Measurements from ENCODE around the gene MRM1.

Gene MRM1, protein sequence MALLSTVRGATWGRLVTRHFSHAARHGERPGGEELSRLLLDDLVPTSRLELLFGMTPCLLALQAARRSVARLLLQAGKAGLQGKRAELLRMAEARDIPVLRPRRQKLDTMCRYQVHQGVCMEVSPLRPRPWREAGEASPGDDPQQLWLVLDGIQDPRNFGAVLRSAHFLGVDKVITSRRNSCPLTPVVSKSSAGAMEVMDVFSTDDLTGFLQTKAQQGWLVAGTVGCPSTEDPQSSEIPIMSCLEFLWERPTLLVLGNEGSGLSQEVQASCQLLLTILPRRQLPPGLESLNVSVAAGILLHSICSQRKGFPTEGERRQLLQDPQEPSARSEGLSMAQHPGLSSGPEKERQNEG

DNA sequence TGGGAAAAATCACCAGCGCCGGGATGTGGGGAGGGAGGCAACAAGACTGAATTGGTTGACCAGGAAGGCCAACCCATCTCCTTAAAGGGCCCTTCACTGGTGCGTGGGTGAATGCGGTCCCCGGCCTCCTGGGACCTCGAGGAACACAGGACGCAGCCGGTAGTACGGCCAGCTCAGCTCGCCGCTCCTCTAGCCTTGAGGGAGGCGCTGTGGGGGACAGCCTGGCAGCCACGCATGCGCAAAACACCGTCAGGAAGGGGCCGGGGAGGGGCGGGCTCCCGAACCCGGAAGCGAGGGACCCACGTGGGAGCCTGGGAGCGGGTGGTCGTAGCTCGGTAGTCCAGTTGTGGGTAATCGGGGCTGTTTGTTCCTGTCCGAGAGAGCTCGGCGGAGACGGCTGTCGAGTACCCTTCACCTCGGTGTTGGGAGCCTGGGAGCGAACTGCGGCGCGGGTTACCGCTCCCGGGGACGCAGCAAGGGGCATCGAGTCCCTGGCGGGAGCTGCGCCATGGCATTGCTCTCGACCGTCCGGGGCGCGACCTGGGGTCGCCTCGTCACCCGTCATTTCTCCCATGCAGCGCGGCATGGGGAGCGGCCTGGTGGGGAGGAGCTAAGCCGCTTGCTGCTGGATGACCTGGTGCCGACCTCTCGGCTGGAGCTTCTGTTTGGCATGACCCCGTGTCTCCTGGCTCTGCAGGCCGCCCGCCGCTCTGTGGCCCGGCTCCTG, at the start of gene MRM1:
MRM1 (plus strand) TSS at position 281 of the 727 bp plus-strand sequence; CDS start at position 509, 228 bp downstream.
- peak; percentile 75 for DNase-seq (ENCODE audit: low read depth)

DNA sequence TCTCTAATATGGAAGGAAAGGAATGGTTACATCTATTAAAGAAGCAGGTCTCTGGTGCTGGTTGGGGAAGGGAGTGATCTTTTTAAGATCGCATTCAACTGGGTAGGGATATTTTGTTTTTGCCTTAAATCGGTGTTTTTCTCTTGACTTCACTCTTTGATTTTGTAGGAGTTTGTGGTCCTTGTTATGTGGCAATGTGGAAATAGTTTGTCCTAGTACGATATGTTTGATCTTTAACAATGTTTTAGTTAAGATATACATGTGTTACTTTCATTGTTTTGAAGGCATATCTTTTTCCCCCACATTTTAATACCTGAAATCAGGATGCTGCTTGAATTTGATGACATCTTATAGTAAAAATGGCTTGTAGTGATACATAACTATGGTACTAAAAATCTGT, 47.9 kb upstream of the MRM1 start:
- no peak for DNase-seq (ENCODE audit: low read depth)

DNA sequence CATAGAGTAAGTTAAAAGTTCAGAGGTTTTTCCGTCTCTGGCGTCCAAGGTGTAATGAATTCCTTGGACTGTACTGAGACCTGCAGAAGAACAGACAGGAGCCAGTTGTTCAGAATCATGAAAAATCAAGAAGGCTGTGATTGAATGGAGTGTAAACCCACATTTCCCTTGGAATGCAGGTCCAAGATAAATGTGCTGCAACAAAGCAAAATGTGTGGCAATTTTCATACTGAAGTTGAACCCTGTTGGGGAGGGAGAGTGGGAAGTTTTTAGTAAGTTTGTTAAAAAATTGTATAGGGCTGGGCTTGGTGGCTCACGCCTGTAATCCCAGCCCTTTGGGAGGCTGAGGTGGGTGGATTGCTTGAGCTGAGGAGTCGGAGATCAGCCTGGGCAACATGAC, 35.3 kb upstream of the MRM1 start:
- DNase-seq (ENCODE audit: low read depth): no peak

DNA sequence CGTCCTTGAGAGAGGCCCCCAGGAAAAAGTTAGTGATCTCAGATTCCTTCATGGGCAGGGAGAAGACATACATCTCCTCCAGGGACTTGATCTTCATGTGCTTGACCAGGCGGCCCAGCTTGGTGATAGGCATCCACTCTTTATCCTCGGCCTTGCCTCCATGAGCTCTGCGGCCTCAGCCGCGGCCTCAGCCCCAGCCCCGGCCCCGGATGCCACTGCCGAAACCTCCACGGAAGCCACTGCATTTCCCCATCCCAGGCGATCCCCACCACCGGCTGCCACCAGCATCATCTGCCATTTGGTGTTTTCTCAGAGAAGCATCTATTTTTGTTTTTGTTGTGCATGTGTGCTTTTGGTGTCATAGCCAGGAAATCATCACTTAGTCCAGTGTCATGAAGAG, 26.4 kb upstream of the MRM1 start:
- no peak for DNase-seq (ENCODE audit: low read depth)

DNA sequence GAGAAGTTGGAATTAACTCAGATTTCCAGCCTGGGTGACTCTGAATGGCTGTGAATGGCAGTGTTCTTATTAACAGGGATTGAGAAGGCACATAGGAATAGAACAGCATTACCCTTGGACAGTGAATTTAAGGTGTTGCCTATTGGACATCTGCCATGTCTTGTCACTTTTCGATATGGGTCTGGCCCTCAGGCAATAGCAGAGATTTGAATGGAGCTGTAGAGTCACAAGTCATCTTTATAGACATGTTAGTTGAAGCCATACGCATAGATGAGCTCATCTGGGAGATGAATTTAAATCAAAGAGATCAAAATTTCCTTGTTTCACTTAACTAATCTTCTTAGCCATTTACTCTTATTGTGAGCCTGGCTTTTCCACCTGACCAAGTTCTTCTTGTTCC, 24.6 kb upstream of the MRM1 start:
- DNase-seq (ENCODE audit: low read depth): no peak

DNA sequence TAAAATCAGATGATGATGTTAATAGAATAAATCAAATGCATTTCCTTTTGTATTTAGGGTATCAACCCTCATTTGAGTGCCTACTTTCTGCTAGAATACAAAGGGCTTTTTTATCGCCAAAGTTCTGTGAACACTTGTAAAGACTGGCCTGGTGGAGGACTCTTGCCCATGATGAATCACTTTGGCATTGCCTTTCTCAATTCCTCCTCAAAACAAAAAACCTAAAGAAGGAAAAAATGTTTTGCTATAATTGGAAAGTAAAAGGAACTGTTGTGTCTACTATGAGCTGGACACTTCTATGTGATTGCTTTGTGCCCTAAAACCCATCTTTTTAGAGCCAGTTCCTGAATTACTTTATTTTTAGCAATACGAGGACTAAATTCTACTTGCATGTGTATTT, 22.7 kb upstream of the MRM1 start:
- DNase-seq (ENCODE audit: low read depth): no peak

DNA sequence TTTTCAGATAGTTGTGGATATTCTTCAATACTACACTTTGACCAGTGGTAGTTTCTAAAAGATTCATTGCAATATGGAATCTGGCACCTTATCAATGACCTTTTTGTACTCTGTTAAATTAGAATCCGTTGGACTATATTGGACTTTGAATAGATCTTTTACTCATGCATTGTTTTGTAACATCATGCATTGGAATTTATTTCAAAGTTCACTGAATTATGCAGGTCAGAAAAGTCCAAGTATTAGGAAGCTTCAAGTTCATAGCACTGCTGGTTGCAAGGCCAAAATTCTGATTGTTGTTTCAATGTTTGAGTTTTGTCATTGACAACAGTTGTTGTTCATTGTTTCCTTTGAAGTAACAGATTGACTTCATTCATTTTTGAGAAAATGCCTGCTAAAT, 17.6 kb upstream of the MRM1 start:
- no peak for DNase-seq (ENCODE audit: low read depth)

DNA sequence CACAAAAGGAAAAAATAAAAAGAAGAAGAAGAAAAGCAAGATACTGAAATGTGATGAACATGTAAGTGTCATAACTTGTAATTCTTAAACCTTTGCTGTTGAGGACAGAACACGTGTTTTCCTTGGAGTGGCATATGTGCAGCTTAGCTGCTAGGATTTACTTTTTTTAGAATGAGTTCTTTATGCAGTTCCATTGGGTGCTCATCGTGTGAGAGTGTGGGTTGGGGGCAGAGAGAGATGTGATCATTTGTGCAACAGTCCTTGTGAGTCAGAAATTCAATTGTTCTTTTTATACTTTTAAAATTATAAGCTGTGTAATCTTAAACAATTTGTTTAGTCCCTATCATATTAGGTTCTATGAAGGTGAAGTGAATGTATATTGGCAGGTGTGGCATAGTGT, 15.2 kb upstream of the MRM1 start:
- no peak for DNase-seq (ENCODE audit: low read depth)

DNA sequence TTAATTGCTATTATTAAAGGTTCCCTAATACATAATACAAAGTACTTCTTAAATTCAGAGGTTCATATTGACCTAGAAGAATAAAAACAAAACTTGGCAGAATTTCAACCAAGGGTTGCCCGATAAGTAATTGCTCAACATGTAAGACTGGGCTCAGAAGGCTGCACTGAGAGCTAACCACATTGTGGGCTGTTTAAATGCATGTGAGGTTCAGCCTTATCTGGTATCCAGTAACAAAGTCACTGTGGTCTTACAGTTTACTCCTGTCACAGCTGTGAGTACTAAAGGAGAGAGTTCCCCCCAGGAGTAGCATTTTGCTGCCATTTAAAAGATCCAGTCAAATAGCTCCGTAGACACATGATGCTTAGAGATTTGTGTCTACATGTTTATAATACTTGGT, 11.3 kb upstream of the MRM1 start:
- DNase-seq (ENCODE audit: low read depth): no peak

DNA sequence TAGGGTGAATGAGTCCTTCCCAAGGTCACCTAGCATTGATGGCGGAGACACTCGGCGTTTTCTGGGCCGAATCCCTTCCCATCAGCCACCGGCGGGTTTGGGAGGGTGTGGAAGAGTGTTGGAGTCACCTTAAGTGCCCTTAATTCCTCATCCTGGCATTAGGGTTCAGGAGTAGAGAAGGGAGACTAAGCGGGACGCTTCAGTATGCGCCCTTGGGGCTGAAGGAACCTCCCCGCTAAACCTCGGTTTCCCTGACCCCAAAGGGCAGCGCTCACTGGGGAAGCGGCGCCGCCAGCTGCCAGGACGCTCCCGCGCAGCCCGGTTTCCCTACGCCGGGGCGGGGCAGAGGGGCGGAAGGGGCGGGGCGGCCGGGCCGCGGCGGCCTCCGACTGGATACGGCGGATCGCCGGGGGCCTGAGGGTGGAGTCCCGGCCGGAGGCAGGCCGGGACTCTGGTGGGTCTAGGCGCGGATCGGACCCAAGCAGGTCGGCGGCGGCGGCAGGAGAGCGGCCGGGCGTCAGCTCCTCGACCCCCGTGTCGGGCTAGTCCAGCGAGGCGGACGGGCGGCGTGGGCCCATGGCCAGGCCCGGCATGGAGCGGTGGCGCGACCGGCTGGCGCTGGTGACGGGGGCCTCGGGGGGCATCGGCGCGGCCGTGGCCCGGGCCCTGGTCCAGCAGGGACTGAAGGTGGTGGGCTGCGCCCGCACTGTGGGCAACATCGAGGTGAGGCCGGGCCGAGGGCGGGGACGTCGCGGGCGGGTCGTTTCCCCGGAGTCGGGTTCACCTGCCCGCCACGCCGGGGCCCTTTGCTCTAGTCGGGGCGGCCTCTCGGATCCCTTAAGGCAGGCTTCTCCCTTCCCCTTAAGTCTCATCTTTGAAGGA, 9.7 kb upstream of the MRM1 start, which contains the start of gene DHRS11:
DHRS11 (plus strand) TSS at position 446 of the 882 bp plus-strand sequence; CDS start at position 577, 131 bp downstream.
- peak; percentile 41 for DNase-seq (ENCODE audit: low read depth)

DNA sequence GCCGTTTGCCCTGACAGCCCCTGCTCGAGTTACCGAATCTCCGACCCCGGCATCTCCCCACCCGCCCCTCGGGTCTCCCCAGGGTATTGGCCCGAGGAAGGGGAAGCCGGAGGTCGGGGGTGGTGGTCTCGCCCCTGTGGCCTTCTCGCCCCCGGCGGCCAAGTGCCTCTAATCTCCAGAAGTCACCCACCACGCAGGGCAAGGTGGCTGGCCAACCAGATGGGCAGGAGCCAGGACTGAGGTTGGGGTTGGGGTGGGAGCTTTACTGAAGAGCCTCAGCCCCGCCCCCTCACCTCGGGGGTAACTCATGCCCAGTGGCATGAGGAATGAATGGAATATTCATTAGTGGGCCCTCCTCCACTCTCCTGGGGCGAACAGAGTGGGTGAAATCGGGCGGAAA, 9.1 kb upstream of the MRM1 start:
- no peak for DNase-seq (ENCODE audit: low read depth)

DNA sequence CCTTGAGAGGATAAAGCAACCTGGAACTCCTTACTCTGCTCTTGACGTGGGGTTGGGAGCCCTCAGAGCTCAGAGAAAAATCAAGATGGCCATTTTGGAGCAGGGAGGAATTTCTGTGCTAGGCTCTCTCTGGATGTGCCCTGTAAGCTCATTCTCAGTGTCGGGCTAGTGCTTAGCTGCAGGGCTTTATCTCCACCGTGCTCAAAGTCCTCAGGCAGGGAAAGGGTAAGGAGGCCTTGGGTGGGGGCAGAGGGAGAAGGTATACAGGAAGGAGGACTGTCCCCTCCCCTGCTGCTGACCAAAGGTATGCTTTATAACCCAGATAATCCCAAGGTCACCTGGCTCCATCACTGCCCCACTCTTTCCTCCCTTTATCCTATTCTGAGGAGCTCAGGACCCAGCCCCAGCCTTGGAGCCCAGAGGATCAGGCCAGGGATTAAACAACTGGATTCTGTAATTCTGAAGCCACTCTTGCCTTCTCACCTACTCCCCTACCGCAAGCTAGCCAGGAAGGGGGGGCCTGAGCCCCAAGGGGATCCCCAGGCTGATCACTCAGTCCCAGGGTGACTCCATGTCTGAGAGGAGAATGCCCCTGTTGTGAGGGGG, 8.6 kb upstream of the MRM1 start:
- DNase-seq (ENCODE audit: low read depth): no peak

DNA sequence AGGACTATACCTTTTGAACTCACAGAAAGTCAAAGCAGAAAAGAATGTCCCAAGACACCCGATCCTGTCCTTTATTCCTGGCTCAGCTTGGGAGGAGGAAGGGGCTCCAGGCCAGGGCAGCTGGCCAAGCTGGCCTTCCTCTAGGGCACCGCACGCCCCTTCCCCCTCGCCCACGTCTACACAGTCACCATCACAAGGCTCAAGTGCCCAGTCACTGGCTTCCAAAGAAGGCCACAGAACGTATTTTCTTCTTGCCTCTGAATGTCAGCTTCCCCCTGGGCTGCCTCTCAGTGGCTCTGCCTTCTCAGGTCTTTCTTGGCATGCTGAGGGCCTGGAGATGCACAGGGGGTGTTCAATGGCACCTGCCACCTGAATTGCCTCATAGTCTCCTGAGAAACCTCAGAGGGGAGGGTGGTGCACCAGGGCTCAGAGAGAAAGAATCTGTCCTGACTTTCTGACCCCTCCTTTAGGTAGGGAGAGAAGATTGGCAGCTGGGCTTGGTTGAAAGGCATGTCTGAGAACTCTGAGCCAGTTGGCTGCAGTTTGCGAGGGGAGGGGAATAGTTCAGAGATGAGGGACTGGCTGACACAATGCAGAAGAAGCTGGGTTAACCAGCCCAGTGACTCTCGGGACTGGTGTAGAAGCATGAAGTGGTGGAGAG, 7.6 kb upstream of the MRM1 start:
- no peak for DNase-seq (ENCODE audit: low read depth)

DNA sequence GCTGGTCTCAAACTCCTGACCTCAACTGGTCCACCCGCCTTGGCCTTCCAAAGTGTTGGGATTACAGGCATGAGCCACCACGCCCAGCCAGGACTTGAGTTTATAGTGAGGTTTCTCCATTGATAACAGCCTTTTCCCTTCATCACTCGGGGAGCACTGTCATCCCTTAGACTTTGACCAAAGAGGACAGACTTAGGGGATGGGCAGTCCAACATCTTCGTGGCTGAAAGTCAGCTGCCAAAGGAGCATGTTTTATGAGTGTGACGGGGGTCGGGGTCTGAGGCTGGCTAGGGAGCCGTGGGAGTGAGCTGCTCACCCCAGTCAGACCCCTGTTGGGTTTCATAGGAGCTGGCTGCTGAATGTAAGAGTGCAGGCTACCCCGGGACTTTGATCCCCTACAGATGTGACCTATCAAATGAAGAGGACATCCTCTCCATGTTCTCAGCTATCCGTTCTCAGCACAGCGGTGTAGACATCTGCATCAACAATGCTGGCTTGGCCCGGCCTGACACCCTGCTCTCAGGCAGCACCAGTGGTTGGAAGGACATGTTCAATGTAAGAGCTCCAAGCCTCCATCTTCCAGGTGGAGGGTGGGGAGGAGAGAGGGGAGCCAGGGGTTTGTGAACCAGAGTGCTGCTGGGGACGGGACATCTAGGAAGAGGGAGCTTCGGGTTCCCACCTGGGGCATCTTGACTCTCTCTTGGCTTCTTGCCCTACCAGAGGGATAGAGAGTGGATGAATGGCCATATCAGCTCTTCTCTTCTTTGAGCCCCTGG, 6.6 kb upstream of the MRM1 start:
- no peak for DNase-seq (ENCODE audit: low read depth)

DNA sequence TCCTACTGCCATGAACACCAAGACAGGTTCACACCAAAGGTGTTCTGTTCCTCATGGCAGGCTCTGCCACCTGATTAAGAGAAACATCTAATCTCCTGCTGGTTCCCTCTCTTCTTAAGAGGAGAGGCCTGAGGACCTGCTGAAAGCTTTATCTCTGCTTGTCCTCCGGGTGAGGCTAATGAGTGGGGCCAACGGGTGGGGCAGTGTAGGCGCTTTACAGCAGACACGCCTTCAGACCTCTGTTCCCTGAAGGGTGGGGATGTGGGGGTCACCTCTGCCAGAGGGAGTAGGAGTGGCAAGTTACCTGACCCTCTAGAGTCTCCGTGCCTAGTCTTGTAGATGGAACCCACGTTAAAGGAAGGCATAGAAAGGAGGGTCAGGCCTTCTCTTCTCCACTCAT, 4.2 kb upstream of the MRM1 start:
- no peak for DNase-seq (ENCODE audit: low read depth)

DNA sequence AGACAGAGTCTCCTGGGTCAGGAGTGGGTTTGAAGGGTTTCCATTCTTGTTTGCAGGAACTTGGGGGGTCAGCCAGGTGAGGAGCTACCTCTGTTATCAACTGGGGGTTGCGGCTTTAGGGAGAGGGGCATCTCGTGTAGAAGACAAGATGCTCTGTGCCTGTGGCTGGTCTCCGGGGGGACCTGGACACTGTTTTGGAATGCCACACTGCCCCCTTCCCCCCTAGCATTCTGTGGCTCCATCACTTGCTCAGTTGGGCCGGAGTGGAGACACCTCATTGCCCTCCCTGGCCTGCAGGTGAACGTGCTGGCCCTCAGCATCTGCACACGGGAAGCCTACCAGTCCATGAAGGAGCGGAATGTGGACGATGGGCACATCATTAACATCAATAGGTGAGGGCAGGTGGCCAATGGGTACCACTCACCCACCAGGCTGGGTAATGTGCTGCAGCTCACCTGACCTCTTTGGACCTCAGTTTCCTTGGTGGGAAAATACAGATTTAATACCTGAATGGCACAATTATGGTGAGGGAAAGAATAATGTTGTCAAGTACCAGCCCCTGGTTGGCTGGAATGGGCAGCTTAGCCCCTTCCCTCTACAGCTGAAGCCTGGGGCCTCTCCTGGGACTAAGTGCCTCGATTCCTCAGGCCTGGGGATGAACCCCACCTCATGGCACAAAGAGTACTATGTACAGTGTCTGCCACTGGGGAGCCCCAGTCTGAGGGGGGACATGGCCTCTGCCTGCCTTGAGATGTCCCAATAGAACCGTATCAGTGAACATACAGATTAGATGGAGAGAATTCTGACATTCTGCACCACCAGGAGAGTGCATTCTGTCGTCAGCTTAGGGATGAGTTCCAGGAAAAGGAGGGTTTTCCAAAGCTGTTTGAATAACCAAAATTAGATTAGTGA, 3.3 kb upstream of the MRM1 start:
- DNase-seq (ENCODE audit: low read depth): no peak

DNA sequence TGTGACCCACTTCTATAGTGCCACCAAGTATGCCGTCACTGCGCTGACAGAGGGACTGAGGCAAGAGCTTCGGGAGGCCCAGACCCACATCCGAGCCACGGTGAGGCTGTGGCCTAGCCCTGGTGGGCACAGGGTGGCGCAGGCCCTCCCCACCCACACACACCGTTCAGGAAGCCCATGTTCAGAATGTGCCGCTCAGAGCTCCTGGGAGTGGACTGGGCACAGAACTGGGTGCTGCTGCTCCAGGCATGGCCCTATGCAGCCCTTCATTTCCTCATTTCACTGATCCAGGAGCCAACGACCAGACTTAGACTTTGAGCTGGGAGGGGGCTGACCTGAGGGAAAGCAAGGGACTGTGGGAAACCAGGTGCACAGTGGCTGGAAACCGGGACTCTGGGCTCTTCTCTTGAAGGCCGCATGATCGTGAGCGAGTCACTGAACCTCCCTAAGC, 2.4 kb upstream of the MRM1 start:
- no peak for DNase-seq (ENCODE audit: low read depth)

DNA sequence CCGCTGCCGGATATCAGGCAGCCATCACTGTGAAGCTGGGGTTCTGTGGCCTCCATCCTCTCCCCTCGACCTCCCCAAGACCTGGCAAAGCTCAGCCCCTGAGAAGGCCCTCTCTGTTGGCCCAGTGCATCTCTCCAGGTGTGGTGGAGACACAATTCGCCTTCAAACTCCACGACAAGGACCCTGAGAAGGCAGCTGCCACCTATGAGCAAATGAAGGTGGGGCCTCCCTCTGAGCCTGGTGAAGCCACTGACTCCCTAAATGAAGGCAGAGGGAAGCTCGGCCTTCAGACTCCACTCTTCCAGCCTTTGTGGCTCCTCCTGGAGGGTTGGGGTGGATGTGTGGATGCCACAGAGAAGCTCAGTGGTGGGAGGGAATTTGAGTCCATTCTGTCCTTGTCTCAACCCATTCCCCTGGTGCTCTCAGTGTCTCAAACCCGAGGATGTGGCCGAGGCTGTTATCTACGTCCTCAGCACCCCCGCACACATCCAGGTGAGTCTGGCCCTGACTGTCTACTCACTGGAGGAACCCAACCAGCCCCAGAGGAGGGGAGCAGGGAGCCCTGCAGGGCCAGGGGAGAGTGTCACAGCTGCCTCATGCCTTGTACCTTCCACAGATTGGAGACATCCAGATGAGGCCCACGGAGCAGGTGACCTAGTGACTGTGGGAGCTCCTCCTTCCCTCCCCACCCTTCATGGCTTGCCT, 1.7 kb upstream of the MRM1 start:
- no peak for DNase-seq (ENCODE audit: low read depth)

DNA sequence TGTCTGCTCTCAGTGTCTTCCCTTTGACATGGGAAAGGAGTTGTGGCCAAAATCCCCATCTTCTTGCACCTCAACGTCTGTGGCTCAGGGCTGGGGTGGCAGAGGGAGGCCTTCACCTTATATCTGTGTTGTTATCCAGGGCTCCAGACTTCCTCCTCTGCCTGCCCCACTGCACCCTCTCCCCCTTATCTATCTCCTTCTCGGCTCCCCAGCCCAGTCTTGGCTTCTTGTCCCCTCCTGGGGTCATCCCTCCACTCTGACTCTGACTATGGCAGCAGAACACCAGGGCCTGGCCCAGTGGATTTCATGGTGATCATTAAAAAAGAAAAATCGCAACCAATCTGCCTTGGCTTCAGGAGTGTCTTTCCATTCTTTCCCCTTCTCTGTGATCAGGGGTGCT, 918 bp upstream of the MRM1 start:
- DNase-seq (ENCODE audit: low read depth): no peak
